Upper lobe of right lung (tissue), 1 donor: ENCODE measurements around the gene PTPN4. TPM values are rescaled to one million over a fixed set of nuclear protein-coding genes. Genes with fewer than 3 reads are reported as not detected.

Experiments
- ATAC-seq: fragments of 200-7000 bp; cut with Tn5 transposase; one replicate; pipeline ENCODE4 v1.9.1; 2020; ENCODE audit warnings: mild to moderate bottlenecking, moderate library complexity
- DNase-seq: peaks from one replicate; pipeline ENCODE4 v3.0.0-alpha.2; 2020
- H3K27ac ChIP-seq: fragments of 200-600 bp; one replicate; pipeline ENCODE4 v1.8.0; 2022
- H3K27me3 ChIP-seq: fragments of 200-600 bp; one replicate; pipeline ENCODE4 v1.8.0; 2022; ENCODE audit warnings: mild to moderate bottlenecking
- H3K36me3 ChIP-seq: fragments of 200-600 bp; one replicate; pipeline ENCODE4 v1.8.0; 2022
- H3K4me1 ChIP-seq: fragments of 200-600 bp; one replicate; pipeline ENCODE4 v1.8.0; 2022
- H3K4me3 ChIP-seq: fragments of 200-600 bp; one replicate; pipeline ENCODE4 v1.8.0; 2022; ENCODE audit warnings: mild to moderate bottlenecking
- H3K9me3 ChIP-seq: fragments of 200-600 bp; one replicate; pipeline ENCODE4 v1.8.0; 2022
- CTCF ChIP-seq: fragments of 200-600 bp; IDR thresholded peaks from one replicate; pipeline ENCODE4 v1.8.0; 2022; ENCODE audit warnings: antibody characterized with exemption
- intact Hi-C: fragments of 100-400 bp; cut with DNase I; formaldehyde crosslinking; loops from one replicate; pipeline ENCODE4 v1.11.0; 2022
- total RNA-seq: library from RNA; stranded (reverse); fragmentation: NEBNext Ultra II Directional; extraction: Animal tissue kit (Norgen Biotek cat#: 25700); gene quantifications from one replicate; pipeline ENCODE4 v1.2.1, GENCODE V29; 2021
- donor health status: DM: no; HTN: yes; CAD: no; lungs with severe emphysema.

The PTPN4 gene
- total RNA-seq, 1 donor from 2014 or later, result 45.4 TPM

DNA sequence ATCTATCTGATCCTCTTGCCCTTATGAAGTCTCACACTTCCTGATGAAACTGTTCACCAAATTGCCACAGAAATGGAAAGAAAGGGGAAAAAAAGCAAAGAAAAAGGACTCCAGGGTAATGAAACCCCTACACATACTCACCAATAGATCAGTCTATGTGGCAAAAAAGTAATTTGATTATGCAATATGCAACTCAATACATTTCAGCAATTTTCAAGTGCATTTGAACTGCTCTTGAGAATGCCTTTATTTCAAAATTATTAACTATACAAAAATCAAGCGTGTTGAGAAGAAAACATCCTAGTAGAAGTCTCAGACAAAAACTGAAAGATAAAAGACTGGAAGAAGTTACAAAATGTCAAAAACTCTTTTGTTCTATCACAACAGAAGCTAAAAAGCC, 32.2 kb upstream of the PTPN4 start:
- intact Hi-C loops, result no loop called here
- Histone ChIP-seq H3K27me3 (no peaks in the 10 kb centered on the region), H3K27ac (no peak overlapping the region), H3K36me3 (no peaks in the 10 kb centered on the region), H3K4me3 (no peak overlapping the region), H3K9me3 (no peaks in the 10 kb centered on the region), H3K4me1 (no peaks in the 10 kb centered on the region)
- ATAC-seq (no peak), DNase-seq (no peak)
- TF ChIP-seq CTCF, result no peak

- no peak for DNase-seq
- no peak overlapping the region for H3K27ac ChIP-seq
Observed at GRCh38 chr2:119728421-119728820, 31.3 kb upstream of the PTPN4 start.

GRCh38 chr2:119730671-119731177, 29.0 kb upstream of the PTPN4 start:
- H3K27ac ChIP-seq, result no peak overlapping the region
- H3K9me3 ChIP-seq, result no peaks in the 10 kb centered on the region
- ATAC-seq (peak; percentile 76), DNase-seq (peak; percentile 80)
- H3K27me3 ChIP-seq, result no peaks in the 10 kb centered on the region
- no peaks in the 10 kb centered on the region for H3K4me1 ChIP-seq
- intact Hi-C loops, result no loop called here
- no peaks in the 10 kb centered on the region for H3K36me3 ChIP-seq
- H3K4me3 ChIP-seq, result no peak overlapping the region
- no peak for TF ChIP-seq CTCF

More at GRCh38 chr2:119728421-119728820, 31.3 kb upstream of the PTPN4 start:
- intact Hi-C loops, result no loop called here
- Histone ChIP-seq H3K36me3 (no peaks in the 10 kb centered on the region), H3K27me3 (no peaks in the 10 kb centered on the region), H3K4me1 (no peaks in the 10 kb centered on the region), H3K4me3 (no peak overlapping the region), H3K9me3 (no peaks in the 10 kb centered on the region)
- no peak for TF ChIP-seq CTCF
- peak; percentile 37 for ATAC-seq

- intact Hi-C loops, result no loop called here
- H3K27me3 ChIP-seq, result no peaks in the 10 kb centered on the region
- no peak overlapping the region for H3K27ac ChIP-seq
- no peaks in the 10 kb centered on the region for H3K9me3 ChIP-seq
- no peaks in the 10 kb centered on the region for H3K4me1 ChIP-seq
- no peak overlapping the region for H3K4me3 ChIP-seq
- ATAC-seq (no peak), DNase-seq (no peak)
- no peaks in the 10 kb centered on the region for H3K36me3 ChIP-seq
- TF ChIP-seq CTCF, result no peak
Observed at GRCh38 chr2:119731983-119732382, 27.7 kb upstream of the PTPN4 start.

DNA sequence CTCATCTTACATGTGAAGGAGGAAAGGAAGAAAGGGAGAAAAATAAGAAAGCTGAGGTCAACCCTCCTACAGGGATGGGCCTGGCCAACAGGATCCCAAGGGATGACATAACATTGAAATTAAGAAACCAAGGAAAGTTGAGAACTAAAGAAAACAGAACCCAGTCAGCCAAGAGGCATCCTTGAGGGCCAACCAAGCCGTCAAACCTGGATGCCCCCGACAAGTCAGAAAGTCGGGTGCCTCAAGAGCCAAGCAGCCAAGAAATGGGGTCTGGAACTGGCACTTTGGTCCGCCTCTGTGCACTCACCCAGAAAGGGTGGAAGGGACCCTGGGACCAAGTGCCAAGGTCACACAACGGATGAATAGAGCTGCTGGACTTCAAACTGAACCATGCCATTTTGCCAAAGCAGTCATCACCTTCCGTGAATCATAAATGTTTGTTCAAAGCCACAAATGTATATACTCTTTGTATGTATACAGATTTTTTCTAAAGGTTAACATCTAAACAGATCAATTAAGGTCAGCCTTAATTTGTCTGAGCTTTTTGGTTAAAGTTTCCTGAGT, 27.0 kb upstream of the PTPN4 start:
- no peak overlapping the region for H3K4me3 ChIP-seq
- no peak overlapping the region for H3K27ac ChIP-seq
- no peak for ATAC-seq
- no peaks in the 10 kb centered on the region for H3K27me3 ChIP-seq
- no peak for DNase-seq
- H3K4me1 ChIP-seq, result no peaks in the 10 kb centered on the region
- H3K9me3 ChIP-seq, result no peaks in the 10 kb centered on the region
- intact Hi-C loops, result no loop called here
- H3K36me3 ChIP-seq, result no peaks in the 10 kb centered on the region
- TF ChIP-seq CTCF, result no peak

DNA sequence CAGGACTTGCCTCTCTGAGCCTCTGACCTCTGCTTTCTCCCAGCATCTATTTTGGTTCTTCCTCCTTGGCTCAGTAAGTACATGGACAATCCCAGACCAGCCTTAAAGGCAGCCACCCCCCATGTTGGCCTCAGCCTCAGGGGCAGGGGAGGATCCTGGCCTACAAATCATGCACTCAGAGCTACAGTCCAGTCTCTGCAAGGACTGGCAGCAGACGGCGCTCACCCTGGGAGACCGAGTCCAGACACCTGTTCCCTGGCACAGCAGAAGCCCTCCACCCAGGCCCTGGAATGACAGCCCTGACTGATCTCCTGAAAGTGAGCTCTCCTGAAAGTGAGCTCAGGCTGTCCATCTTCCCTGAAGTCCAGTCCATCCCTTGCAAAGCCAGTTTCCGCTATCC, 25.7 kb upstream of the PTPN4 start:
- Histone ChIP-seq H3K27ac (no peak overlapping the region), H3K36me3 (no peaks in the 10 kb centered on the region), H3K4me3 (no peak overlapping the region), H3K9me3 (no peaks in the 10 kb centered on the region), H3K4me1 (no peaks in the 10 kb centered on the region), H3K27me3 (no peaks in the 10 kb centered on the region)
- no peak for TF ChIP-seq CTCF
- ATAC-seq (no peak), DNase-seq (no peak)
- intact Hi-C loops, result no loop called here
